ENCODE measurements around the gene TMEM115.

DNA sequence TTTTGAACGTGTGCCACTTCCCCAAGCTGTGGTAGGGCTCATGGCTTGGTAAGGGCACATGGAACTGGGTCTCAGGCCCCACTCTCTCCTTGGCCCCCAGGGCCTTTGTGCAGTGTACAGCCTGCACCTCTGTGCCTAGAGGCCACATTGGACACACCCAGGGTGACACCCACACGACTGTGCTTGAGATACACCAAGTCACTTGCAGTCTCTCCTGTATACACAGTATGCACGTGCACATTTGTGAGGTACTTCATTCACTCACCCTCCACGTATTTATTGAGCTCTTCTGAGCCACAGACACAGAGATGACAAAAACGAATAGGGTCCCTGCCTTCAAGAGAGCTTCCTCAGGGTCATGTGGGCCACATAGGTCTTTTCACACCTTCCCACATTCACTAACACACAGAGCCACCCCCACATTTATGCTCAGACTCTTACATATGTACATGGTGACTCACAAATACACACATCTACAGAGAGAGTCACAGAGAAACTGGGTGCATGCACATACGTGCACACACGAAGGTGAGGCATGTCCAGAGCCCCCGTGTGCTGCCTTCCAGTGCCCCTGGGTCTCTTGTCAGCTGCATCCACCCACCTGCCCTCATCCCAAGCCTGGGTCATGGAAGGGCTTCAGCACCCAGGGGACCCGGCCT is 9.8 kb upstream of the TMEM115 start:
- TF ChIP-seq, protein P1, sequence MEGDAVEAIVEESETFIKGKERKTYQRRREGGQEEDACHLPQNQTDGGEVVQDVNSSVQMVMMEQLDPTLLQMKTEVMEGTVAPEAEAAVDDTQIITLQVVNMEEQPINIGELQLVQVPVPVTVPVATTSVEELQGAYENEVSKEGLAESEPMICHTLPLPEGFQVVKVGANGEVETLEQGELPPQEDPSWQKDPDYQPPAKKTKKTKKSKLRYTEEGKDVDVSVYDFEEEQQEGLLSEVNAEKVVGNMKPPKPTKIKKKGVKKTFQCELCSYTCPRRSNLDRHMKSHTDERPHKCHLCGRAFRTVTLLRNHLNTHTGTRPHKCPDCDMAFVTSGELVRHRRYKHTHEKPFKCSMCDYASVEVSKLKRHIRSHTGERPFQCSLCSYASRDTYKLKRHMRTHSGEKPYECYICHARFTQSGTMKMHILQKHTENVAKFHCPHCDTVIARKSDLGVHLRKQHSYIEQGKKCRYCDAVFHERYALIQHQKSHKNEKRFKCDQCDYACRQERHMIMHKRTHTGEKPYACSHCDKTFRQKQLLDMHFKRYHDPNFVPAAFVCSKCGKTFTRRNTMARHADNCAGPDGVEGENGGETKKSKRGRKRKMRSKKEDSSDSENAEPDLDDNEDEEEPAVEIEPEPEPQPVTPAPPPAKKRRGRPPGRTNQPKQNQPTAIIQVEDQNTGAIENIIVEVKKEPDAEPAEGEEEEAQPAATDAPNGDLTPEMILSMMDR (IDR thresholded peaks at IDR 0.05; ENCODE audit: low read depth, low read length): no peak
- no peak for TF ChIP-seq POLR2A (IDR thresholded peaks at IDR 0.05; ENCODE audit: extremely low read depth, insufficient read length)
- no peak for TF ChIP-seq MYC (IDR thresholded peaks at IDR 0.05; ENCODE audit: low read depth, low read length)
- TF ChIP-seq, protein P2, sequence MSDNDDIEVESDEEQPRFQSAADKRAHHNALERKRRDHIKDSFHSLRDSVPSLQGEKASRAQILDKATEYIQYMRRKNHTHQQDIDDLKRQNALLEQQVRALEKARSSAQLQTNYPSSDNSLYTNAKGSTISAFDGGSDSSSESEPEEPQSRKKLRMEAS (IDR thresholded peaks at IDR 0.05; ENCODE audit: low read depth, low read length): no peak

All from NB4 (cell line).